Stimulated activated CD8-positive, alpha-beta memory T cell treated with anti-CD3 and anti-CD28 coated beads, Interleukin-15, amount 100 ng/mL, for 48 hours (primary cell): Measurements from ENCODE around the gene NUP88.

Experiments
- DNase-seq, 2 donors: peaks; one replicate each; pipeline ENCODE4 v3.0.0-alpha.2; 2020; ENCODE audit warnings: low read depth in 2 of 2

NUP88 gene

DNA sequence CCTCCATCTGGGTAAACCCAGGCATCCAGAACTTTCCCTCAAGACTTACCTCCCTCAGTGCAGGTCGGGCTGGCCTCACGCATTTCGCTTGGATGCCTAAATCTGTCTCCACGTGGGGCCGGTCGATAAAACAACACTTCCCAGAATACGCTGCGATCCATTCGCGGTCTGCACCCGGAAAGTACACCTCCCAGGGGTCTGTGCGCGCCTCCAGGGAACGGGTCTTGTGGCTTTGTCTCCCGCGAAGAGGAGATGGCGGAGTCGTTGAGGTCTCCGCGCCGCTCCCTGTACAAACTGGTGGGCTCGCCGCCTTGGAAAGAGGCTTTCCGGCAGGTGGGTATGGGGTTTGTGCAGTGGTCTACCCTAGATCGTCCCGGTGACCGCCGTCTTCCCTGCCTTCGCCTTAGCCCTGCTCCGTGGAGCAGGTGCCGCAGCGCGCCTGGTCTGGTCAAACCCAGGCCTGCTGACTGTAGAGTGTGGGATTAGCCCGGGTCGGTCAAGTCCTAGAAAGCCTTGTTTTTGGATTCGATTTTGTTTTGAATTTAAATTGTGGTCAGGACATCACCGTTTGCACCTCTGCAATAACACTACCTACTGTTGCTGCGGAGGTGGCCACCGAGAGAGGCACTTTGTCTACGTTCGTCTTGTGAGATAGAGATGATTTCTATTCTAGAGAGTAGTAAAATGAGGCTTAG, 644 bp upstream of the NUP88 start, which contains the start of gene RPAIN:
TSS of gene RPAIN (plus strand) at position 224 of the 695 bp plus-strand sequence. CDS start at position 253, 29 bp downstream.
- DNase-seq = peak; percentile 75 to 80

- peak; percentile 45 to 52 for DNase-seq
These were observed 555 bp downstream of the NUP88 start for GRCh38 chr17:5418858-5419355.

GRCh38 chr17:5416901-5417300, 2.6 kb downstream of the NUP88 start:
- no peak for DNase-seq

DNA sequence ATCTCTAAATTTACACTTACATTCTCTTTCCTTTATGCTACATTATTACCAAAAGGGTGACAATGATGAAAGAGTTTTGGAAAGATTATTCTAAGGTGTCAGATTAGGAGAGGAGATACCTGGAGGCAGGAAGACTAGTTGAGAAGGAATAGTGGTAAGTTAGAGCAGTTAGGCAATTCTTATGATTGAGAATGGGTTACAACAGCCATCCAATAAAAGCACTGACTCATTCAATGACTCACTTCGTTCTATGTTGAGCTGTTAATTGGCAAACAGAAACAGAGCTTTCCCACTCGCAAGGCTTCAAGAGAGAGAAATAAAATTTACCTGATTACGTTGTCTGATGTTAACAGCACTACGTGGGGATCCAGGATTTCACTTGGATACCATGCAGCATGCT, 5.8 kb downstream of the NUP88 start:
- DNase-seq = no peak

GRCh38 chr17:5410594-5411272, 8.7 kb downstream of the NUP88 start:
- DNase-seq = no peak

DNA sequence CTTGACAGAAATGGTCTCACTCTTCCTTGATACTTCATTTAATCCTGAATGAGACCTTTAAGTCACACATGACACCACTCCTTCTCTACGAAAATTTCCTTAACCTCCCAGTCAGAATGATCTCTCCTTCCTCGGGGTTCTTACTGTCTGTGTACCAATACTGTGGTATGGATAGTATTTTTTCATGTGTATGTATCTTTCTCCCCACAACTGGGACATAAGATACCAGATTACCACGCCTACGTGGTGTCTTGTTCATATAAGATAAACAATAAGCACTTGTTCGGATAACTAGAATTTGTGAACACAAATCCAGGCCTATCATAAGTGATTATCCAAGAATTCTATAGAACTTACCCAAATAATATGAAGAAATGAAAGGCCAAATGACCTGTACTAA, 11.3 kb downstream of the NUP88 start:
- DNase-seq = no peak

DNA sequence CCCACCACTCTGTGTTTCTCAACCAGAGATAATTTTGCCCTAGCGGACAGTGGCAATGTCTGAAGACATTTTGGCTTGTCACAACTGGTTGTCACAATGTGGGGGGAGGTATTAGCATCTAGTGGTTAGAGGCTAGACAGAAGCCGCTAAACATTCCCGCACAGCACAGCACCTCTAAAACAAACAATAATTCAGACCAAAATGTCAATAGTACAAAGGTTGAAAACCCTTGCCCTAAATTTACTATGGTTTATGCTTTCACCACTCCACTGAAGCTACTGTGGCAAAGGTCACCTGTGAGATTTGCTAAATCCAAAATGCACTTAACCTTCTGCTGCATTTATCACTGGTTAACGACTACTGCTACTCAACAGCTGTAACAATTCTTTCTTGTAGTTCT, 14.1 kb downstream of the NUP88 start:
- DNase-seq = no peak

DNA sequence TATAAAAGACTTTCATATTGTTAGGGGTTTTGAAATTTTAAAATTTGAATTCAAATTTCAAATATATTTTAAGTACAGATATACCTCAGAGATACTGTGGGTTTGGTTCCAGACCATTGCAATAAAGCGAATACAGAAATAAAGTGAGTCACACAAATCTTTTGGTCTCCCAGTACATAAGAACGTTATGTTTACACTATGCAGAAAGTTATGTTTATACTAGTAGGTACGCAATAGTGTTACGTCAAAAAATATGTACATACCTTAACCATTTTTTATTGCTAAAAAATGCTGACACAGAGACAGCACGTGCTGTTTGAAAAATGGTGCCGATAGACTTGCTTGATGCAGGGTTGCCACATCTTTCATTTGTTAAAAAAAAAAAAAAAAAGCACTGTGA, 19.7 kb downstream of the NUP88 start:
- no peak for DNase-seq

GRCh38 chr17:5396612-5397011, 22.9 kb downstream of the NUP88 start:
- DNase-seq = no peak

GRCh38 chr17:5391678-5392077, 27.8 kb downstream of the NUP88 start:
- no peak for DNase-seq

- no peak for DNase-seq
These were observed 37.9 kb downstream of the NUP88 start for GRCh38 chr17:5381542-5381941.

GRCh38 chr17:5380491-5381135, 38.8 kb downstream of the NUP88 start:
- no peak for DNase-seq

DNA sequence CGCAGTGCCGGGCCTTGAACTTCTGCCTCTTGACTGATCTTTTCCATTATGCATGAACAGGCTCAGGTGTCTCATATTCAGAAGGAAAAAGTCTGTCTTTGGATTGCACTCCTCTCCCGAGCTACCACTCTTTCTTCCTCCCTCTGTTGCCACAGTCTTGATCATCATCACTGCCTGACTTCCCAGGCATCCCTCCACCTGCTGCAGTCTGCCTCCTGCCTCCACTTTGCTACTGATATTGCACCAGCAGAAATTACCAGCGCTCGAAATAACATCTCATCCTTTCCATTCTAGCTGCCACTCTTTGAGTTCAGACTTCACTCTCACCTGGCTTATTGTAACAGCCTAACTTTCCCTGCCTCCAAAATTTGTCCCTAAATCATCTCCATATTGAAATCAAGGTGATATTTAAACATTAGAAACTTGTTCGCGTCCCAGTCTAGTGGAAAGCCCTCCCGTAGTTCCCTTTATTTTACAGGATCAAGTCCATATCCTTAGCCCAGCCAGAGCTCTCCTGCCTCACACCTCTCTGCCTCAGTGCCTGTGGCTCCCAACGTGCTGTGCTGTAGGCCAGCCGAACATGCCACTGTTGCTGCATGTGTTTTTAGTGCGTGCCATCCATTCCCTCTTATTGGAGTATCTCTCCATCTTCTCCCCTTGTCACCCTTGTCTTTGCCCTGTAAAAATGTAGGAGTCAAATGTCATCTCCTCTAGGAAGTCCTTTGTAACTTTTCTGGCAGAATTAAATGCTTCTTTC, 39.9 kb downstream of the NUP88 start:
- no peak for DNase-seq

DNA sequence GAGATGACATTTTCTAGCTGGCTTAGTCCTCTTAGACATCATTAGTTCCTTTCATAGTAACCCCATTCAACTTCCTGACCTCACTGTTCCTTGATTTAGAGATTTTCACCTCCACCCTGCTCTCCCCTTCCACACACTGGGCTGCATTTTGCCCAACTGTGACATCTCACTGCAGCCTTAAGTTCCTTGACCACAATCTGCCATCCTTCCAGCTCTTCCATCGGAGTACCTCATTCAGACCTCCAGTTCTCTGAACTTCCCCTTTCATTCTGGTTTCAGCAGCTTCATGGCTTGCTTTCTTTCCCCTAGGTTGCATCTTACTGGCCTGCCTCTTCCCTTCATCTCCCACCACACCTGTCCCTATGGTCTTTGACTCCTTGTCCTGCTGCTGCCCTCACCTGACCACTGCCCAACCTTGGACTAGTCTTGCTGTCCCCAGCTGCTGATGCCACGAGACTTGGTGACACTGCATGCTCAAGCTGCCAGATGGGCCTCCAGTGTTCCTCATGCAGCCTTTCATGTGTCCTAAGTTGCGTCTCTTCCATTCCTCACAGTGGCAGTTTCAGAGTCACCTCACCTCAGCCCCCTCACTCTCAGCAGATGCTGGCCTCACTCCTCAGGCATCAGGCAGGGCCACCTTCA, 40.8 kb downstream of the NUP88 start:
- no peak for DNase-seq

DNA sequence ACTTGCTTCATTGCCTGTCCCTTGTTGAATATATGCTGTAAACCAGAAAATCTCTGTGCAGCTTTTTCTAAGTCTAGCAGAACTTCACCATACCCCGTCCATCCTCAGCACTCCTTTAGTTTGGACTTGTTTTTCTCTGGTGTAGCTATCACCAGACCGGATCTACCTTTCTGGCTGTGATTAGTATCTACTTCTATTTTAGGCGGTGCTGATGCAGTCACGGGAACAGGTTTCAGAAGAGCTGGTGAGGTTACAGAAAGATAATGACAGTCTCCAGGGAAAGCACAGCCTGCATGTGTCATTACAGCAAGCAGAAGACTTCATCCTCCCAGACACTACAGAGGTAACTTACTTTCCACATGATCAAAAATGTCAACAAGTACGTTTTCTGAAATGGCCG, 46.4 kb downstream of the NUP88 start:
- no peak for DNase-seq

- no peak for DNase-seq
These were observed 49.1 kb downstream of the NUP88 start for GRCh38 chr17:5370411-5370810.

DNA sequence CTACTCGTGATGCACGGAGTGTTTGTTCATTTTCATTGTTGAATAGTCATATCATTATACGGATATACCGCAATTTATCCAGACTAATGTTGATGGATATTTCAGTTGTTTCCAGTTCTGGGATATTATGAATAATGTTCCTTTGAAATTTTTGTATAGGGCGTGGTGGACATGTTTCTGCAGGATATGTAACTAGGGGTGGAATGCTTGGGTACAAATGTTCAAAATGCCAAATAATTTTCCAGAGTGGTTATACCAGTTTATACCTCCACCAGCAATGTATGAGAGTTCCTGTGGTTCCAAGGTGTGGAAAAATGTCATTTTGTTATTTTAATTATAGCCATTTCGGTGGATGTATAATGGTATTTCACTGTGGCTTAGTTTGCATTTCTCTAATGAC, 53.6 kb downstream of the NUP88 start:
- no peak for DNase-seq

DNA sequence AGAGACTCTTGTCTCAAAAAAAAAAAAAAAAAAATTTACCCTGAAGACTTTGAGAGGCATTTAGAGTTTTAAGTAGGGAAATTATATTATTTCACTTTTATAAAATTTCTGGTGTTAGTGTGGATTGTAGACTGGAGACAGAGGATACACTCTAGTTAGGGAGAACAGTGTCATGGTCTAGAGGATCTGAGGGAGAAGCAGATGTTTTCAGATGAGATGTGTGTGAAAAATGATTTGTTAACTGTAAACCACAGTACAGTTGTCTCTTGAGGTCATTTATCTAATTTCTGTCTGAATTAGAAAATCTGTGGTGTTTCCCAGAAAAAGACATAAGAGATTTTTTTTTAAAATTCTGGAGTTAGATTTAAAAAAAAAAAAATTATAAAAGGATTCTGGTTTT, 54.8 kb downstream of the NUP88 start:
- DNase-seq = no peak

- DNase-seq = no peak
These were observed 55.3 kb downstream of the NUP88 start for GRCh38 chr17:5364156-5364555.

DNA sequence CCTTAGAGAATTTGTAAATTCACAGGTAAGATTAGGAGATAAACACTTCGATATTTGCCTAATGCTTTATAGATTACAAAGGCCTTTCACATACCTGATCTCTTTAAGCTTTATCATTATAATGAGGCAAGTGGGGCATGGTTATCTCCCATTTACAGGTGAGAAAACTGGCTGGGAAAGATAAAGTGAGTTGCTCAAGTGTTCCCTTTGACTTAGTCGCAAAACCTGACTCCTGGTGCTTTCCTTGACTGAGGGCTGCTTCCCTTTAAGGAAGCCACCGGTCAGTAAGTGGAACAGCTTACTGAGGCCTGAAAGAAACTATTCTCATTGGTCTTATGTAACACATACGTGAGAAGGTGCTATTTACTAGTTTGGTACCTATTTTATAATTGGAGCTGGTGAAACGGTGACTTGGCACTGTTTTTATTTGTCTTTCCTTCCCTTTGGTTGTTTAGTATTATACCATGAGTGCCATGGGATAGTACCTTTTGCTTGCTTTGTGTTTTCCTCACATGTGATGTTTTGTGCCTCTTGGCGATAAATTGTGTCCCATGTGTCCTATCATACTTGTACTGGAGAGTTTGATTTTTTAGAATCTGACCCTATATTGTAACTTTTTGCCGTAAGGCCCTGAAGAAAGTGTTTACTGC, 57.2 kb downstream of the NUP88 start:
- DNase-seq = no peak

- no peak for DNase-seq
These were observed 58.0 kb downstream of the NUP88 start for GRCh38 chr17:5361426-5361825.
